ENCODE data around the gene DCANP1.

Gene DCANP1

GRCh38 chr5:135425641-135426040 is 21.5 kb downstream of the DCANP1 start:
- DNase-seq (ENCODE audit: low spot score) = no peak

DNA sequence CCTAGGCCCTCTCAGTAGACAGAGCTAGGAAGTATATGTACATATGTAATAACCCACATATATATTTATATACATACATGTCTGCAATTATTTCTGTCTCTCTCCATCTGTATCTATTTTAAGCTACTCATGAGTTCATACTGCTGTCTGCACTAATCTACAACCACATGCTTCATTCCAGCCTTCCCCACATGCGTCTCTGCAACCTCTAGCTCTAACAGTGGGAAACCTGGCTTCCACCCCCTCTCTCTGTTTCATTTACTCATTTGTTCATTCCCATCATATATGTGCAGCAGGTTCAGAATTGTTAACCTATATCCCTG is 23.3 kb downstream of the DCANP1 start:
- H4K8ac ChIP-seq (ENCODE audit: low read depth, low read length) = no peak overlapping the region
- no peak overlapping the region for H2BK5ac ChIP-seq (ENCODE audit: low read length)
- no peaks in the 10 kb centered on the region for H3K79me1 ChIP-seq (ENCODE audit: low read depth, low read length)
- H2BK15ac ChIP-seq (ENCODE audit: low read length) = no peak overlapping the region
- H3K4me2 ChIP-seq (ENCODE audit: insufficient read depth, low read length, poor library complexity, severe bottlenecking) = no peak overlapping the region
- no peak for DNase-seq (ENCODE audit: low spot score)
- no peak overlapping the region for H2BK12ac ChIP-seq (ENCODE audit: low read length)
- H3K14ac ChIP-seq (ENCODE audit: low read length) = no peak overlapping the region
- H3K9ac ChIP-seq (ENCODE audit: low read depth, low read length, poor library complexity) = no peak overlapping the region
- H3K9me3 ChIP-seq (replicated peaks in 1 of 2; ENCODE audit: control insufficient read depth in 2 of 2, insufficient read depth in 1 of 2, low read depth in 1 of 2, low read length in 2 of 2) = peaks cover 1 to 3% of the 10 kb centered on the region in 2 donors
- no CpG with 5 or more reads among the region's 1 CpG for WGBS, 2 donors (ENCODE audit: extremely low coverage in 2 of 2, insufficient read length in 2 of 2, insufficient replicate concordance in 1 of 2)
- H2BK120ac ChIP-seq (ENCODE audit: low read depth, low read length) = no peak overlapping the region
- H2AK5ac ChIP-seq (ENCODE audit: low read depth, low read length) = no peak overlapping the region
- no peaks in the 10 kb centered on the region for H3K4me1 ChIP-seq (ENCODE audit: control insufficient read depth in 2 of 2, insufficient read depth in 1 of 2, low read depth in 1 of 2, low read length in 2 of 2)
- H3K36me3 ChIP-seq (replicated peaks in 1 of 2; ENCODE audit: control insufficient read depth in 2 of 2, insufficient read depth in 2 of 2, low read length in 2 of 2) = no peaks in the 10 kb centered on the region
- H3K18ac ChIP-seq (ENCODE audit: low read length) = no peak overlapping the region
- peaks cover 0 to 11% (median 0%) of the 10 kb centered on the region in 3 experiments for H3K27me3 ChIP-seq (ENCODE audit: control insufficient read depth in 3 of 3, insufficient read depth in 3 of 3, low read depth in 1 of 3, low read length in 3 of 3)
- no peak overlapping the region for H3K4ac ChIP-seq (ENCODE audit: low read length)
- H4K91ac ChIP-seq (ENCODE audit: low read depth, low read length, poor library complexity) = no peak overlapping the region
- no peak overlapping the region for H3K27ac ChIP-seq (replicated peaks; ENCODE audit: low read length)
- H2AFZ ChIP-seq (ENCODE audit: low read length) = no peak overlapping the region
- H3K4me3 ChIP-seq (ENCODE audit: low read length in 2 of 2) = no peak overlapping the region
- no peak overlapping the region for H3K23ac ChIP-seq (ENCODE audit: low read depth, low read length, poor library complexity)

More at GRCh38 chr5:135425641-135426040, 21.5 kb downstream of the DCANP1 start:
- Histone ChIP-seq H4K91ac (ENCODE audit: low read depth, low read length, poor library complexity) (no peak overlapping the region), H2BK12ac (ENCODE audit: low read length) (no peak overlapping the region), H3K14ac (ENCODE audit: low read length) (no peak overlapping the region), H3K79me1 (ENCODE audit: low read depth, low read length) (no peaks in the 10 kb centered on the region), H3K4me2 (ENCODE audit: insufficient read depth, low read length, poor library complexity, severe bottlenecking) (no peak overlapping the region), H3K9ac (ENCODE audit: low read depth, low read length, poor library complexity) (no peak overlapping the region), H2BK120ac (ENCODE audit: low read depth, low read length) (no peak overlapping the region), H2AK5ac (ENCODE audit: low read depth, low read length) (no peak overlapping the region), H3K4ac (ENCODE audit: low read length) (no peak overlapping the region), H4K8ac (ENCODE audit: low read depth, low read length) (no peak overlapping the region), H3K4me1 (ENCODE audit: control insufficient read depth in 2 of 2, insufficient read depth in 1 of 2, low read depth in 1 of 2, low read length in 2 of 2) (peaks cover 0 to 2% of the 10 kb centered on the region in 2 donors), H3K4me3 (ENCODE audit: low read length in 2 of 2) (no peak overlapping the region), H3K9me3 (replicated peaks in 1 of 2; ENCODE audit: control insufficient read depth in 2 of 2, insufficient read depth in 1 of 2, low read depth in 1 of 2, low read length in 2 of 2) (peaks cover 3 to 4% of the 10 kb centered on the region in 2 donors), H2BK5ac (ENCODE audit: low read length) (no peak overlapping the region), H3K36me3 (replicated peaks in 1 of 2; ENCODE audit: control insufficient read depth in 2 of 2, insufficient read depth in 2 of 2, low read length in 2 of 2) (no peaks in the 10 kb centered on the region), H2BK15ac (ENCODE audit: low read length) (no peak overlapping the region), H3K23ac (ENCODE audit: low read depth, low read length, poor library complexity) (no peak overlapping the region), H3K18ac (ENCODE audit: low read length) (no peak overlapping the region), H3K27me3 (ENCODE audit: control insufficient read depth in 3 of 3, insufficient read depth in 3 of 3, low read depth in 1 of 3, low read length in 3 of 3) (peaks cover 0 to 16% (median 0%) of the 10 kb centered on the region in 3 experiments), H3K27ac (replicated peaks; ENCODE audit: low read length) (no peak overlapping the region), H2AFZ (ENCODE audit: low read length) (no peak overlapping the region)
- no CpG with 5 or more reads among the region's 2 CpGs for WGBS, 2 donors (ENCODE audit: extremely low coverage in 2 of 2, insufficient read length in 2 of 2, insufficient replicate concordance in 1 of 2)

GRCh38 chr5:135423146-135423845 is 23.9 kb downstream of the DCANP1 start:
- Histone ChIP-seq H3K27ac (replicated peaks; ENCODE audit: low read length) (no peak overlapping the region), H3K14ac (ENCODE audit: low read length) (no peak overlapping the region), H2AFZ (ENCODE audit: low read length) (no peak overlapping the region), H3K4me2 (ENCODE audit: insufficient read depth, low read length, poor library complexity, severe bottlenecking) (no peak overlapping the region), H3K79me1 (ENCODE audit: low read depth, low read length) (no peaks in the 10 kb centered on the region), H4K91ac (ENCODE audit: low read depth, low read length, poor library complexity) (no peak overlapping the region), H2BK120ac (ENCODE audit: low read depth, low read length) (no peak overlapping the region), H3K23ac (ENCODE audit: low read depth, low read length, poor library complexity) (no peak overlapping the region), H4K8ac (ENCODE audit: low read depth, low read length) (no peak overlapping the region), H2BK15ac (ENCODE audit: low read length) (no peak overlapping the region), H3K36me3 (replicated peaks in 1 of 2; ENCODE audit: control insufficient read depth in 2 of 2, insufficient read depth in 2 of 2, low read length in 2 of 2) (no peaks in the 10 kb centered on the region), H3K27me3 (ENCODE audit: control insufficient read depth in 3 of 3, insufficient read depth in 3 of 3, low read depth in 1 of 3, low read length in 3 of 3) (peaks cover 0 to 11% (median 0%) of the 10 kb centered on the region in 3 experiments), H3K18ac (ENCODE audit: low read length) (no peak overlapping the region), H3K9me3 (replicated peaks in 1 of 2; ENCODE audit: control insufficient read depth in 2 of 2, insufficient read depth in 1 of 2, low read depth in 1 of 2, low read length in 2 of 2) (no peaks in the 10 kb centered on the region), H2BK5ac (ENCODE audit: low read length) (no peak overlapping the region), H3K4me3 (ENCODE audit: low read length in 2 of 2) (no peak overlapping the region), H2AK5ac (ENCODE audit: low read depth, low read length) (no peak overlapping the region), H3K4ac (ENCODE audit: low read length) (no peak overlapping the region), H3K4me1 (ENCODE audit: control insufficient read depth in 2 of 2, insufficient read depth in 1 of 2, low read depth in 1 of 2, low read length in 2 of 2) (no peaks in the 10 kb centered on the region), H3K9ac (ENCODE audit: low read depth, low read length, poor library complexity) (no peak overlapping the region), H2BK12ac (ENCODE audit: low read length) (no peak overlapping the region)
- WGBS, 2 donors (ENCODE audit: extremely low coverage in 2 of 2, insufficient read length in 2 of 2, insufficient replicate concordance in 1 of 2) = no CpG with 5 or more reads among the region's 7 CpGs
- DNase-seq (ENCODE audit: low spot score) = no peak

DNA sequence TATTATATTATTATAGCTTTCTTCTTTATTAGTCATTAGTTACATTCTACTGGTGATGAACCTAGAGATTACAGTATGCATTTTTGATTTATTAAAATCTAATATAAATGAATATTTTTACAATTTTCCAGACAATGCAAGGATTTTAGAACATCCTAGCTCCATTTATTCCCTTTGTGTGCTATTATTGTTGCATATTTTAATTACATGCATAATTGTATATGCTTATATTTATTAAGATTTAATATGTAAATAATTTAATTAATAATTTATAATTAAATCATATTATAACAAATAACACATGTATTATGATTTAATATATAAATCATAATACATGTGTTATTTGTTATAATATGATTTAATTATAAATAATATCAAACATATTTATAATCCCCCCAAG is 24.7 kb downstream of the DCANP1 start:
- H3K18ac ChIP-seq (ENCODE audit: low read length) = no peak overlapping the region
- no peaks in the 10 kb centered on the region for H3K79me1 ChIP-seq (ENCODE audit: low read depth, low read length)
- peaks cover 0 to 13% (median 0%) of the 10 kb centered on the region in 3 experiments for H3K27me3 ChIP-seq (ENCODE audit: control insufficient read depth in 3 of 3, insufficient read depth in 3 of 3, low read depth in 1 of 3, low read length in 3 of 3)
- no peak overlapping the region for H3K14ac ChIP-seq (ENCODE audit: low read length)
- H3K4me1 ChIP-seq (ENCODE audit: control insufficient read depth in 2 of 2, insufficient read depth in 1 of 2, low read depth in 1 of 2, low read length in 2 of 2) = no peaks in the 10 kb centered on the region
- no peak overlapping the region for H3K4me3 ChIP-seq (ENCODE audit: low read length in 2 of 2)
- no peaks in the 10 kb centered on the region for H3K9me3 ChIP-seq (replicated peaks in 1 of 2; ENCODE audit: control insufficient read depth in 2 of 2, insufficient read depth in 1 of 2, low read depth in 1 of 2, low read length in 2 of 2)
- no peak overlapping the region for H2BK5ac ChIP-seq (ENCODE audit: low read length)
- no peak overlapping the region for H3K4ac ChIP-seq (ENCODE audit: low read length)
- H3K27ac ChIP-seq (replicated peaks; ENCODE audit: low read length) = no peak overlapping the region
- H2AK5ac ChIP-seq (ENCODE audit: low read depth, low read length) = no peak overlapping the region
- no peaks in the 10 kb centered on the region for H3K36me3 ChIP-seq (replicated peaks in 1 of 2; ENCODE audit: control insufficient read depth in 2 of 2, insufficient read depth in 2 of 2, low read length in 2 of 2)
- H2BK120ac ChIP-seq (ENCODE audit: low read depth, low read length) = no peak overlapping the region
- no peak overlapping the region for H4K91ac ChIP-seq (ENCODE audit: low read depth, low read length, poor library complexity)
- no peak overlapping the region for H3K4me2 ChIP-seq (ENCODE audit: insufficient read depth, low read length, poor library complexity, severe bottlenecking)
- no peak overlapping the region for H4K8ac ChIP-seq (ENCODE audit: low read depth, low read length)
- no peak overlapping the region for H3K9ac ChIP-seq (ENCODE audit: low read depth, low read length, poor library complexity)
- no peak overlapping the region for H2AFZ ChIP-seq (ENCODE audit: low read length)
- no peak overlapping the region for H2BK15ac ChIP-seq (ENCODE audit: low read length)
- no peak for DNase-seq (ENCODE audit: low spot score)
- no peak overlapping the region for H3K23ac ChIP-seq (ENCODE audit: low read depth, low read length, poor library complexity)
- H2BK12ac ChIP-seq (ENCODE audit: low read length) = no peak overlapping the region
